Testis (tissue), 2 donors: ENCODE measurements around the gene KCNQ1.

Experiments
- POLR2A ChIP-seq: fragments of 450-650 bp; IDR thresholded peaks from one replicate; pipeline ENCODE4 v1.6.1; 2017; ENCODE audit warnings: antibody characterized with exemption, mild to moderate bottlenecking, moderate library complexity
- TF ChIP-seq, protein P1 (sequence below), 3 experiments: fragments of 450-650 bp in 2 of 3; fragments of 200-600 bp in 1 of 3; sonication (generic) in 1 of 3; IDR thresholded peaks; one replicate each; pipeline ENCODE4 v1.5.1; 2016 to 2019; ENCODE audit warnings: antibody characterized with exemption in 3 of 3, mild to moderate bottlenecking in 2 of 3, moderate library complexity in 1 of 3

DNA sequence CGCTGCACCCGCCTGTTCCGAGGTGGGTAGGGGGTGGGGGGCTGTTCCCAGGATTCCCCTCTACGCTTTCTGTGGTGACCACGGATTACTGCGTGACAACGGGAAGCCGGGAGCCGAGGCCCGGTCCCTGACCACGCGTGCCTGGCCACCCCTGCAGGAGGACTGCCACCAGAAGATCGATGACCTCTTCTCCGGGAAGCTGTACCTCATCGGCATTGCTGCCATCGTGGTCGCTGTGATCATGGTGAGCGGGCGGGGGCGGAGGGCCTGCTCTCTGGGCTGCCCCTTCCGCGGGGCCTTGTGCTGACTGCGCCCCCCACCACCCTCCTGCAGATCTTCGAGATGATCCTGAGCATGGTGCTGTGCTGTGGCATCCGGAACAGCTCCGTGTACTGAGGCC, 48.3 kb upstream of the KCNQ1 start:
- TF ChIP-seq, protein P1, sequence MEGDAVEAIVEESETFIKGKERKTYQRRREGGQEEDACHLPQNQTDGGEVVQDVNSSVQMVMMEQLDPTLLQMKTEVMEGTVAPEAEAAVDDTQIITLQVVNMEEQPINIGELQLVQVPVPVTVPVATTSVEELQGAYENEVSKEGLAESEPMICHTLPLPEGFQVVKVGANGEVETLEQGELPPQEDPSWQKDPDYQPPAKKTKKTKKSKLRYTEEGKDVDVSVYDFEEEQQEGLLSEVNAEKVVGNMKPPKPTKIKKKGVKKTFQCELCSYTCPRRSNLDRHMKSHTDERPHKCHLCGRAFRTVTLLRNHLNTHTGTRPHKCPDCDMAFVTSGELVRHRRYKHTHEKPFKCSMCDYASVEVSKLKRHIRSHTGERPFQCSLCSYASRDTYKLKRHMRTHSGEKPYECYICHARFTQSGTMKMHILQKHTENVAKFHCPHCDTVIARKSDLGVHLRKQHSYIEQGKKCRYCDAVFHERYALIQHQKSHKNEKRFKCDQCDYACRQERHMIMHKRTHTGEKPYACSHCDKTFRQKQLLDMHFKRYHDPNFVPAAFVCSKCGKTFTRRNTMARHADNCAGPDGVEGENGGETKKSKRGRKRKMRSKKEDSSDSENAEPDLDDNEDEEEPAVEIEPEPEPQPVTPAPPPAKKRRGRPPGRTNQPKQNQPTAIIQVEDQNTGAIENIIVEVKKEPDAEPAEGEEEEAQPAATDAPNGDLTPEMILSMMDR (IDR thresholded peaks at IDR 0.05), result no peak
- no peak for TF ChIP-seq POLR2A
